ENCODE results near the gene ETS1. TPM values are rescaled to one million over a fixed set of nuclear protein-coding genes. Genes with fewer than 3 reads are reported as not detected.

ETS1 gene
- total RNA-seq, 2 donors from 2014 or later = 15.2 to 30.0 TPM

- intact Hi-C loops (cut with DNase I) = no loop called here
- H3K27ac ChIP-seq = no peak overlapping the region
- no peaks in the 10 kb centered on the region for H3K9me3 ChIP-seq
- WGBS = 97% methylated on average over 4 of the region's 4 CpGs
- DNase-seq (ENCODE audit: low spot score) = no peak
- no peak overlapping the region for H3K4me3 ChIP-seq
- TF ChIP-seq CTCF (IDR thresholded peaks at IDR 0.05) = no peak
- no peak for TF ChIP-seq POLR2AphosphoS5 (IDR thresholded peaks at IDR 0.05)
- no peak for TF ChIP-seq POLR2A (IDR thresholded peaks at IDR 0.05)
- H3K4me1 ChIP-seq (replicated peaks) = no peaks in the 10 kb centered on the region
- no peaks in the 10 kb centered on the region for H3K27me3 ChIP-seq (replicated peaks; ENCODE audit: insufficient read depth)
- no peaks in the 10 kb centered on the region for H3K36me3 ChIP-seq
These were observed 63.2 kb downstream of the ETS1 start for GRCh38 chr11:128524172-128524571.

DNA sequence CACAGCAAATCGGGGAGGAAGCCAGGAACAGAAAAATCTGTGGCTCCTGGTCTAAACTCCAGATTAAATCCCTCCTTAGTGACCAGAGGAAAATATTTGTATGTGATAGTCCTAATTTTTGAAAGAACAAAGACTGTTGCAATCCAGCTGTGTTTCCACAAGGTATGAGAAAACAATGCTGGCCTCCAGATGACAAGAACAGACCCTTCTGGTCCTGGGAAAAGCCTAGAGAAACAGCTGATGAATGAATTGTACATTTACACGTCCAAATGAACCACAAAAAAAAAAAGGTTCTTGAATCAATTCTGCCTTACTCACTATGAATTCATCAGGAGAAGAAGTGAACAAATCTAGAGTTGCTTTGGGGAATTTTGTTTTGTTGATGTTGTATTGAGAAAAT is 63.7 kb downstream of the ETS1 start:
- TF ChIP-seq POLR2A (IDR thresholded peaks at IDR 0.05) = no peak
- intact Hi-C loops (cut with DNase I) = no loop called here
- 52% methylated on average over 2 of the region's 2 CpGs for WGBS
- H3K27me3 ChIP-seq (replicated peaks; ENCODE audit: insufficient read depth) = no peaks in the 10 kb centered on the region
- H3K36me3 ChIP-seq = no peaks in the 10 kb centered on the region
- H3K4me1 ChIP-seq (replicated peaks) = no peaks in the 10 kb centered on the region
- no peaks in the 10 kb centered on the region for H3K9me3 ChIP-seq
- DNase-seq (ENCODE audit: low spot score) = no peak
- H3K4me3 ChIP-seq = no peak overlapping the region
- H3K27ac ChIP-seq = peak overlapping the region in 1 of 2 donors; percentile 81

DNA sequence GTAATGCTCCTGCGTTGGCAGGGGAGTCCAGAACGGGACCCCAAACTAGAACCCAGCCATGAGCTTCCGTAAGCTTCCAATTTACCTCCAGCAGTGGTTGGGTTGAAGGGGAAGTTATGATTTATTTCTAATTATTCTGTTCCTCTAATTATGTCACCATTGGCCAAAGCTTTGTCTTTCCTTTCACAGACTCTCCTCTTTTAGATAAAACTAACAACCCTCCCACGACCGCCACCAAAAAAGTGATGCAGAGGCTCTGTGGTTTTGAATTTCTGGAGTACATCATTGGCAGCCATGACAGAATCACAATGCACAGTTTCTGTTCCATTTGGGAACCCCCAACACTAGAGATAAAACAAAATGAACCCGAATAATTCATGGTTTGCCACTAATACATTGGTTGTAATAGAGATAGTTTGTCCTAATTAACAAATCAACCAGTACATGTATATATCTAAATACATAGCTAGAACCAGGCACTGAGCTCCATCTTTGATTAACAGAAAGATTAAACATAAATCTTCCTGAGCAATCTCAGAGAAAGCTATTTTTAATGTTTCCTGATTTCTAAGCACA is 64.3 kb downstream of the ETS1 start:
- WGBS = 38% methylated on average over 6 of the region's 6 CpGs
- intact Hi-C loops (cut with DNase I) = no loop called here

DNA sequence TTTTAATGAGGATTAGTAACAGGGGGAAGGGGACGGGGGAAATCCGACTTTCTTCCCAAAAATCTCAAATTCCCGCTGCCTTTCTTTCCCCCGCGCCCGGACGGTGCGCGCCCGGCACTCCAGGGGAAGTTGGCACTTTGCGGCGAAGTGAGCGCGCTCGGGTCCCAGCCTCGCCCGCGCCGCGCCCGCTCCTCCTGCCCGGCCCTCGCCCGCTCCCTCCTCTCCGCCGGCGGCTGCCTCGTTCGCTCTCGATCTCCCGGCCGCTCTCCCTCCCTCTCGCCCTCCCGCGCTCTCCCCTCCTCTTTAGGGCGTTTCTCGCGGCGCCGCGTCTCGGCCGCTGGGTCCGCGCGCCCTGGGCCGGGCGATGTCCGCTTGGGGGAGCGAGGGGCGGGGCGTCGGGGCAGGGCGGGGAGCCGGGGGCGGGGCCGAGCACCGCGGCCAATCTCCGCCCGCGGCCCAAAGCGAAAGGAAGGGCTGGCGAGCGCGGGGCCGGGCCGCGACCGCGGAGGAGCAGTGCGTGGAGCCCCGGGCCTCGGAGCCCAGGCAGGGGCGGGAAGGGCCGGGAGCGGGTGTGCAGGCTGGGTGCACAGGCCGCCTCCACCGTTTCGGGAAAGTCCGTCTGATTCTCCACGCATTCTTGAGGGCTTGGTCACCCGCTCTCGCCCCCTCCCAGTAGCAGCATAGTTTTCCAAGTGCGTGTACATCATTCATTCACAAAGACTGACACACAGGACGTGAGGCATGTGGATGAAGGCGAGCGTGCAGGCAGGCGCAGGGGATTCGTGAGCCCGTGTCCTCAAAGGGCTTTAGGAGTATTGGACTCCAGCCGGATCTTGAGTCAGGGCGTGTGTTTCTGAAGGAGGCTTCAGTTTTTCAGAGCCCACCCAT is 65.1 kb downstream of the ETS1 start:
- peak; percentile 89 for DNase-seq (ENCODE audit: low spot score)
- TF ChIP-seq CTCF (IDR thresholded peaks at IDR 0.05) (no peak), POLR2A (IDR thresholded peaks at IDR 0.05) (peak; percentile 92), POLR2AphosphoS5 (IDR thresholded peaks at IDR 0.05) (peak; percentile 92)
- under 1% methylated on average over 68 of the region's 93 CpGs for WGBS
- Histone ChIP-seq H3K27me3 (replicated peaks; ENCODE audit: insufficient read depth) (no peaks in the 10 kb centered on the region), H3K27ac (peak overlapping the region; percentile 81 to 88), H3K4me1 (replicated peaks) (no peaks in the 10 kb centered on the region), H3K36me3 (no peaks in the 10 kb centered on the region), H3K9me3 (no peaks in the 10 kb centered on the region), H3K4me3 (peak overlapping the region; percentile 60 to 63)
- intact Hi-C loops (cut with DNase I) = no loop called here

More for the DNA sequence above, 64.3 kb downstream of the ETS1 start:
- Histone ChIP-seq H3K27ac (peak overlapping the region; percentile 73 to 81), H3K27me3 (replicated peaks; ENCODE audit: insufficient read depth) (no peaks in the 10 kb centered on the region), H3K36me3 (no peaks in the 10 kb centered on the region), H3K4me3 (peak overlapping the region; percentile 60 to 63), H3K4me1 (replicated peaks) (no peaks in the 10 kb centered on the region), H3K9me3 (no peaks in the 10 kb centered on the region)
- TF ChIP-seq POLR2A (IDR thresholded peaks at IDR 0.05) = no peak
- TF ChIP-seq CTCF (IDR thresholded peaks at IDR 0.05) = no peak
- no peak for TF ChIP-seq POLR2AphosphoS5 (IDR thresholded peaks at IDR 0.05)
- no peak for DNase-seq (ENCODE audit: low spot score)

- Histone ChIP-seq H3K27ac (peak overlapping the region; percentile 81 to 88), H3K9me3 (no peaks in the 10 kb centered on the region), H3K4me3 (peak overlapping the region; percentile 60 to 63), H3K27me3 (replicated peaks; ENCODE audit: insufficient read depth) (no peaks in the 10 kb centered on the region), H3K36me3 (no peaks in the 10 kb centered on the region), H3K4me1 (replicated peaks) (no peaks in the 10 kb centered on the region)
- intact Hi-C loops (cut with DNase I) = no loop called here
- DNase-seq (ENCODE audit: low spot score) = no peak
- WGBS = 1% methylated on average over 19 of the region's 19 CpGs
- TF ChIP-seq POLR2AphosphoS5 (IDR thresholded peaks at IDR 0.05) (no peak), CTCF (IDR thresholded peaks at IDR 0.05) (no peak), POLR2A (IDR thresholded peaks at IDR 0.05) (no peak)
These were observed 65.7 kb downstream of the ETS1 start for GRCh38 chr11:128521682-128522054.

Data from prostate gland (tissue), 2 donors.